Kidney epithelial cell (primary cell): ENCODE results near the gene EXOSC3. TPM values are rescaled to one million over a fixed set of nuclear protein-coding genes. Genes with fewer than 3 reads are reported as not detected.
"Not testable (repeated sequence)": the region's sequence is repeated elsewhere in the genome, so short reads cannot be mapped to it uniquely, and the experiment has no call there.

Source experiments
- DNase-seq: peaks from one replicate; pipeline ENCODE4 v3.0.0-alpha.2; 2010; ENCODE audit warnings: low read depth
- H3K27me3 ChIP-seq: 2 replicates; pipeline ENCODE4 v1.6.0; 2011; ENCODE audit warnings: low read length; ENCODE audit not compliant: control insufficient read depth, insufficient read depth
- H3K36me3 ChIP-seq: 2 replicates; pipeline ENCODE4 v1.5.1; 2011; ENCODE audit warnings: low read length; ENCODE audit not compliant: control insufficient read depth, insufficient read depth
- H3K4me3 ChIP-seq: 2 replicates; pipeline ENCODE4 v1.5.1; 2011; ENCODE audit warnings: low read depth, mild to moderate bottlenecking, control low read depth, low read length
- CTCF ChIP-seq: IDR thresholded peaks from 2 replicates; pipeline ENCODE4 v1.5.1; 2011; ENCODE audit warnings: mild to moderate bottlenecking, moderate library complexity, low read length, control low read depth, inconsistent platforms; ENCODE audit not compliant: insufficient read depth, poor library complexity, severe bottlenecking
- total RNA-seq: library from RNA; depleted of rRNA; stranded (reverse); fragments of >200 nt; gene quantifications from 2 replicates; pipeline ENCODE4 v1.2.3, GENCODE V29; 2015

Gene EXOSC3
- total RNA-seq, 1 donor from 2014 or later = 27.6 TPM

- TF ChIP-seq CTCF = no peak
- Histone ChIP-seq H3K4me3 (peak overlapping the region; percentile 65), H3K36me3 (peaks cover 1% of the 10 kb centered on the region), H3K27me3 (no peaks in the 10 kb centered on the region)
- no peak for DNase-seq
Measured at GRCh38 chr9:37784291-37784615, 611 bp downstream of the EXOSC3 start.

- no peak for DNase-seq
- no peak for TF ChIP-seq CTCF
- H3K36me3 ChIP-seq = peaks cover 2% of the 10 kb centered on the region
Measured at GRCh38 chr9:37778534-37778933, 6.3 kb downstream of the EXOSC3 start.

GRCh38 chr9:37776328-37776727 lies 8.5 kb downstream of the EXOSC3 start:
- no peak overlapping the region for H3K4me3 ChIP-seq
- no peak for TF ChIP-seq CTCF
- H3K27me3 ChIP-seq = no peaks in the 10 kb centered on the region
- H3K36me3 ChIP-seq = peaks cover 1% of the 10 kb centered on the region
- no peak for DNase-seq

More at GRCh38 chr9:37778534-37778933, 6.3 kb downstream of the EXOSC3 start:
- Histone ChIP-seq H3K27me3 (no peaks in the 10 kb centered on the region), H3K4me3 (no peak overlapping the region)

- no peak for DNase-seq
- peaks cover 1% of the 10 kb centered on the region for H3K36me3 ChIP-seq
- TF ChIP-seq CTCF = no peak
- no peaks in the 10 kb centered on the region for H3K27me3 ChIP-seq
- no peak overlapping the region for H3K4me3 ChIP-seq
Measured at GRCh38 chr9:37775216-37775919, 9.5 kb downstream of the EXOSC3 start.

GRCh38 chr9:37769995-37770394 lies 14.9 kb downstream of the EXOSC3 start:
- Histone ChIP-seq H3K27me3 (no peaks in the 10 kb centered on the region), H3K36me3 (peaks cover 1% of the 10 kb centered on the region), H3K4me3 (no peak overlapping the region)
- DNase-seq = no peak
- no peak for TF ChIP-seq CTCF

GRCh38 chr9:37769306-37769705 lies 15.6 kb downstream of the EXOSC3 start:
- no peak for DNase-seq
- Histone ChIP-seq H3K36me3 (peaks cover 1% of the 10 kb centered on the region), H3K4me3 (no peak overlapping the region), H3K27me3 (no peaks in the 10 kb centered on the region)
- no peak for TF ChIP-seq CTCF

- not testable (repeated sequence) for H3K4me3 ChIP-seq, DNase-seq, H3K27me3 ChIP-seq, H3K36me3 ChIP-seq
Measured at GRCh38 chr9:37765263-37765662, 19.6 kb downstream of the EXOSC3 start.
